ENCODE measurements around the gene STX16. TPM values are rescaled to one million over a fixed set of nuclear protein-coding genes. Genes with fewer than 3 reads are reported as not detected.

STX16 gene
- total RNA-seq, 1 donor from 2014 or later, result 84.4 TPM

GRCh38 chr20:58618351-58619076 lies 32.6 kb upstream of the STX16 start:
- DNase-seq (ENCODE audit: low spot score), result no peak

DNA sequence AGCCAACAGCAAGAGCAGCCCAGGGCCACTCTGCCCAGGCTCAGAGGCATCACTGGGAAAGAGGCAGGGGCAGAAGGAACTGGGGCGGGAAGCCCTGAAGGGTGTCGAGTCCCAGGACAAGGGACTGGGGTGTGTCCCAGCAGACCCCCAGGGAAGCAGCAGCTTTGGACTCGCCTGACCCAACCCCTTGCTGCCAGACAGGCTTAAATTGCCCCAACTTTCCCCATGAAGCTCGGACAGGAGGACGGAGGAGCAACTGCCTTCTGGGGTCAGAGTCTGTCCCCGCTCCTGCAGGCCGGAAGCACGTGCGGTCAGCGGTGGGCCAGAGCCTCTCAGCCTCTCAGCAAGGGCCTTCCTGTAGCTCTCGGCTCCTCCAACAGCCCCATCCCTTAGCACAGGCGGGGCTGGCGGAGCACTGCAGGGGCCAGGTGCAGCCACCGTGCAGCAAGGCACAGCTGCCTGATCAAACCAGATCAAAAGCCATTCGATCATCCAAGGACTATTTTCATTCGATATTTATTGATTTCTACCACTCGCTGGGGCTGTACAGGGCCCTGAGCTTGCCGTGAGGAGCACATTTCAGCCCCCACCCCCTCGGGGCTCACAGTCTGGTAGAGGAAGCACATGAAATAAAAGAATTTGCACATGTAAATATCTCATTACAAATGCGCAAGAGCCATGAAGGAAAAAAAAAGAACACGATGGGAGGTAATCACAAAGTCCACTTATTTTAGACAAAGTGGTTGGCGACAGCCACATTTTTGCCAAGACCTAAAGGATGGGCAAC lies 31.8 kb upstream of the STX16 start:
- DNase-seq (ENCODE audit: low spot score), result no peak

DNA sequence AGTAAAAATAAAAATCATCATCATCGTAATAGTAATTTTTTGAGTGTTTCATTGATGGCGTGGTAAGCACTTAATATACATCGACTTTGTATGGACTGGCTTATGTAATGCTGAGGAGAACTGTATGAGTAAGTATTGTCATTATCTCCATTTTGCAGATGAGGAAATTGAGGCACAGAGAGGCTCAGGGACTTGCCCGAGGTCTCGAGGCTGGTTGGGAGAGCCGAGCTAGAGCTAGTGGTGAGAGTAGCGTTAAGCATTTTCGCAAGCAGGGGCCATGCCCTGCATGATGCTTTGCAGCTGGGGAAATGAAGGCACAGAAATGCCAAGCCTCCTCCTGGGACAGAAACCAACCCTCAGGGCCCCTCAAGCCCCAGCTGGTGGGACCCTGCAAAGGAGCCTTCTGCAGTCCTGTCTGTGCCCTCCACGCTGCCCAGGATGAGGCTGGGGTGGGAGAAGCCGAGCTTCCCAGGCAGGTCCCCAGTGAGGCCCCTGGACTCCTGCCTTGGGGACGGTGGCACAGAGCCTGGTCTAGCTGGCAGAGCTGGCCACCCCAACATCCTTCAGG lies 31.1 kb upstream of the STX16 start:
- no peak for DNase-seq (ENCODE audit: low spot score)

- DNase-seq (ENCODE audit: low spot score), result no peak
These were observed 29.1 kb upstream of the STX16 start for GRCh38 chr20:58621906-58622548.

GRCh38 chr20:58622671-58623578 lies 28.2 kb upstream of the STX16 start:
- no peak for DNase-seq (ENCODE audit: low spot score)

DNA sequence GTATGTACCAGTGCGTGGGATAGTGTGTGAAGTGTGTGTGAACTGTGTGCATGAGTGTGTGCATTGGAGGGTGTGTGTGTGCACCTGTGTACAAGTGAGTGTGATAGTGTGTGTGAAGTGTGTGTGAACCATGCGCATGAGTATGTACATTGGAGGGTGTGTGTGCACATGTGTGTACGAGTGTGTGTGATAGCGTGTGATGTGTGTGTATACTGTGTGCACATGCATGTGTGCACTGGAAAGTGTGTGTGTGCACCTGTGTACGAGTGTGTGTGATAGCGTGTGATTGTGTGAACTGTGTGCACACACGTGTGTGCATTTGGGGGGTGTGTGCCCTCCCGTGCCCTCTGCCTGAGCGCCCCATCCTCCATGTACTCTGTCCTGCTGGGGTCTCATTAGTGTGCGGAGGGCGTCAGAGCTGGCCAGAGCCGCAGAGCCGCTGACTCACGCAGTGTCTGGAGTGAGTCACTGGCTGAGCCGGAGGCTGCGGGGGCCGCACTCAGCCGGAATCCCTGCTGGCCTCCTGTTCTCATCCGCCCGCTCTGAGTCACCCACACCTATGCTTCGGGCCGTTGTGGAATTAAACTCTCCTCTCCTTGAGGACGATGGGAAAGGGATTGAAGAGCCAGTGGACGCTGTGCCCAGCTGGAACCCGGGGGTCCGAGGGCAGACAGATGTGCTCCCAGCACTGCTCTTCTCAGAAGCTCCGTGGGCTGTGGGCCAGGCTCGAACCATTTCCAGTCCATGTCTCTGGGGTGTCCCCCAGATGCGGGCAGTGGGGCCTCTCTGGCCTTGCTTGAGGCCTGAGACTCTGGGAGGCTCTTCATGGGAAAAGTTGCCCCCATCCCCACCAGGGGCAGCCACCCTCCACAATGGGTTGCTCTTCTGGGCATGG lies 27.3 kb upstream of the STX16 start:
- DNase-seq (ENCODE audit: low spot score), result no peak

- no peak for DNase-seq (ENCODE audit: low spot score)
These were observed 26.4 kb upstream of the STX16 start for GRCh38 chr20:58624687-58625086.

- DNase-seq (ENCODE audit: low spot score), result no peak
These were observed 25.5 kb upstream of the STX16 start for GRCh38 chr20:58625585-58625984.

- DNase-seq (ENCODE audit: low spot score), result no peak
These were observed 25.0 kb upstream of the STX16 start for GRCh38 chr20:58626051-58626450.

GRCh38 chr20:58627212-58628072 lies 23.6 kb upstream of the STX16 start:
- DNase-seq (ENCODE audit: low spot score), result no peak

DNA sequence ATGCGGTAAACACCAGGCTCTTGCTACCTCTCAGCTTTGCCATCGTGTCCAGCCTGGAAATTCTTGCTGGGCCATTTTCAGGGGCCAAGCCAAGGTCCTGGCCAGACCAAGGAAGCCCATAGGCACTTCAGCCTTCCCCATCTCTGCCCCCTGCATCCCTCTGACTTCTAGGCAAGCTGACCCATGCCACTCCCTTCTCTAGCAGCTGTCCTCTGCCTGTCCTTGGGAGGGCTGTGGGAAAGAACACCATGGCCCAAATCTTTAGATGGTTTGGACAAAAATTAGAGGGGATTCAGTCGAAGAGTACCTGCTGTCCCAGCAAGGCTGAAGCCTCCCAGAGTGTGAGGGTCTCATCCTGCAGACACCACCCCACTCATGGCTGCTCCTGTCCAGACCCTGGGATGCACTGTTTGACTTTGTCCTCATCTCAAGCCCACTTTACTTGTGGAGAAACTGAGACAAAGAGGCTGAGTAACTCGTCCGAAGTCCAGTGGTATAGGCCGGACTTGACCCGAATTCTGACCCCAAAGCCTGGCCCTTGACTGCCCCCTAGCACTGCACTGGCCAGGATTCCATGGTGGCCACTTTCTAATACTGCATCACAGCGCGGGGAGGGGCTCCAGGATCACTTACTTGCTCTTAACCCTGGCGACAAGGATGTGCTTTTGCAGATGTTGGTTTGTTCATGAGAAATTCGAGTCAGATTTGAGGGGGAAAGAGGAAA lies 22.4 kb upstream of the STX16 start:
- DNase-seq (ENCODE audit: low spot score), result no peak

- DNase-seq (ENCODE audit: low spot score), result no peak
These were observed 21.9 kb upstream of the STX16 start for GRCh38 chr20:58629215-58629580.

DNA sequence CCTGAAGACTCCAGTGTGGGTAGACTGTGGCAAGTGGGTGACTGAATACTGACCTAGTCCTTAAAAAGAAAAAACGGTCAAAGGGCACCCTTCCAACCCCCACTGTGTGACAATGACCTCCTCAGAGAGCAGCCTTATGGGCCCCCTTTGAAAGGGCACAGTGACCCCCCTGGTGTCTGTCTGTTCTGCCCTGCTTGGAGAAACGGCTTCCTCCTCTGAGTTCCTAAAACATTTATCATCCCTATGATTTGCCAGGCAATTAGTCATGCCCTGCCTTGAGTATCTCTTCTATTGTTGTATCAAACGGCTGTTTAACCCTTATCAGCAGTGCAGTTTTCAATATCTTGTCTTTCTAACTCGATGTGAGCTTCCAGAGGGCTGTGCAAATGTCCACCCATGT lies 21.0 kb upstream of the STX16 start:
- no peak for DNase-seq (ENCODE audit: low spot score)

- no peak for DNase-seq (ENCODE audit: low spot score)
These were observed 17.7 kb upstream of the STX16 start for GRCh38 chr20:58633161-58634053.

DNA sequence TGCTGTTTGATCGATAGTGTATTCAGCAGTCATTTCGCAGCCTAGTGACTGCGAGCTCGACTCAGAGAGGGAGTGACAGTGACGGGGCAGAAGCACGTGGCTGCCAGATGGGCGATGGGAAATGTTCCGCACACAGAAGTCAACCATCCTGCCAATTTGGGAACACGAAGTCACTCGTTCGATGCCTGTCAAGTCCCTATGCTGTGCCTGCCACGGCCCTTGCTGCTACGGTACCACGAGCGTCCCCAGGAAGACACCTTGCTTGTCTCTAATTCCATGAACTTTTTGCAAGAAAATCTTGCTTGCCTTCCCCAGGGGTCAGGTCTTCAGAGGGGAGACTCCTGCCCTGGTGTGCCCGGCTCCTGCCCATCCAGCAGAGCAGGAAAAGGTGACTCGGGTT lies 17.0 kb upstream of the STX16 start:
- no peak for DNase-seq (ENCODE audit: low spot score)

- DNase-seq (ENCODE audit: low spot score), result no peak
These were observed 16.4 kb upstream of the STX16 start for GRCh38 chr20:58634521-58635278.

- DNase-seq (ENCODE audit: low spot score), result no peak
These were observed 15.8 kb upstream of the STX16 start for GRCh38 chr20:58635279-58635665.
